MV-4-11 (cell line): Measurements from ENCODE around the gene MALSU1.
A peak's percentile ranks its signal among the peaks of the same experiment; 100 is the strongest.

ENCODE experiments used
- DNase-seq: peaks from one replicate; lab custom pipeline; 2025; lab: John Stamatoyannopoulos, UW

Gene MALSU1

DNA sequence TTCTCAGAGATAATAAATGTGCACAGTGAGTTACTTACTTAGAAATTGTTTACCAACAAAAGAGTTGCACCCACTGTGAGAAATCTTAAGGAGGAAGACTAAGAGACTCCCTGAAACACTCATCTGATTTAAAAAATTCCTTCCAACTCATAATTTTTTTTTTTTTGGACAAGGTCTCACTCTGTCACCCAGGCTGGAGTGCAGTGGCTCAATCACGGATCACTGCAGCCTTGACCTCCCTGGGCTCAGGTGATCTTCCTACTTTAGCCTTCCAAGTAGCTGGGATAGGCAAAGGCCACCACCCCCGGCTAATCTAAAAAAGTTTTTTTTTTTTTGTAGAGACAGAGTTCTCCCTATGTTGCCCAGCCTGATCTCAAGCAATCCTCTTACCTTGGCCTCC, 36.0 kb downstream of the MALSU1 start:
- DNase-seq, result no peak

DNA sequence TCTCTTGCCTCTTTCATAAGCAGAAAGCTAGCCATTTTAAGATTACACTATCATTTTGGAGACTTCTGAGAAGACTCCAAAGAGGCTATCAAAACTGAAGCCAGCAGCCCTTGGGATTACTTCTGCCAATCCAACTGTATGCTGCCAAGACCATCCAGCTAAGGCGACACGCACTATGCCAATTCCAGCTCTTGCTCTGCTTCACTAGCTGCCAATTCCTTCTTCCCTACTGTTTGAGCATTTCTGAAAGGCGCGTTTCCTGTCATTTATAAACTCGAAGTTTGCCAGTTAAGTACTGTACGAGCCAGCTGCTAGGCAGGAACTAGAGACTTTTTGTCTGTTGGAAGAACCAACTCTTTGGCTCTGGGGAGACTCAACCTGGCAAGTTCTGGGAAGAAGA, 36.5 kb downstream of the MALSU1 start:
- no peak for DNase-seq

- DNase-seq, result no peak
Measured at GRCh38 chr7:23336086-23336485, 36.9 kb downstream of the MALSU1 start.

- no peak for DNase-seq
Measured at GRCh38 chr7:23336799-23337283, 37.7 kb downstream of the MALSU1 start.

DNA sequence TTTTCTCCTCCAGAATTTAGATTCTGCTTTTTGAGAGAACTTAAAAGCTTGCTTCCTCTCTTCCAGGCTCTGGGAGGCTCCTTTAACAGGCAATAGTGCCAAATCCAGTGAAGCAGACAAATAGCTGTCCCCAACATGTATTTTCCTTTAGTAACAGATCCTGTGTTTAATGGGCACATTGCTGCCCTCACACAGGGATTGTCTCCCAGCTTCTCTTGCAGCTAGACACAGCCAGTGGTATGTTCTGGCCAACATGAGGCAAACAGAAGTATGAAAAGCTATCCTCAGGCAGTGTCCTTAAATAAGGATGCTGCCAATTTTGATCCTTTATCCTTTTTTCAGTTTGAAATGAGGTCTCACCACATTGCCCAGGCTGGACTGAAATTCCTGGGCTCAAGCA, 38.2 kb downstream of the MALSU1 start:
- DNase-seq, result no peak

DNA sequence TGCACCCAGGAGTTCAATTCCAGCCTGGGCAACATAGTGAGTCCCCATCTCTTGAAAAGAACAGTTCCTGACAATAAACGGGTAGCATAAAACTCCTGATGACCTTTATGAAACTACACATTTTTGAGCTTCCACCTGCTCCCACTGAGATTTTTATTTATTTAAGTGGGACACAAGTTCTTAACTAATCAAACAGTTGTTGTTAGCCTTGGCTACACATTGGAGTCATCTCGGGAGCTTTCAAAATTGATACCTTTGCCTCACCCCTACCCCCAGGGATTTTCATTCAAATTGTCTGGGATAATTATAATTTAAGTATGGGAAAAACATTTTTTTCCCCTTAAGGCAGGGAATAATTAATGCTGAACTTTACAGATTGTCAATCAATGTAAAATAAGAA, 39.3 kb downstream of the MALSU1 start:
- no peak for DNase-seq

- no peak for DNase-seq
Measured at GRCh38 chr7:23338863-23339262, 39.7 kb downstream of the MALSU1 start.

- DNase-seq, result no peak
Measured at GRCh38 chr7:23341846-23342598, 42.9 kb downstream of the MALSU1 start.

DNA sequence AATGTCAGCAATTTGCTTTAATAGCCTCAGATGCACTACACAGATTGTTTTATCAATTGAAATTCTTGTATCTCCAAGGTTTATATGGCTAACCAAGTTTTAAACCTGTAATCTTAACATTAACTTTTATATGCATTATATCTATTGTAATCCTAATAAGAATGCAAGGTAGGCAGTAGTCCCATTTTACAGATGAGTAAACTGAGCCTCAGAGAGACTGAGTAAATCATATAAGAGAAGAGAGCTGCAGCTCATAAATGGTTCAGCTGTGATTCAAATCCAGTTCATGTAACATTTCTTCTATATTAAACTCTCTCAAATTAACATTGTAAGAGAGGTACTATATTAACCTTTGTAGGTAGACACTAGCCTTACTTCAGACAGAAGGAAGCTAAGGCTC, 44.0 kb downstream of the MALSU1 start:
- no peak for DNase-seq

GRCh38 chr7:23343806-23344475, 44.8 kb downstream of the MALSU1 start:
- DNase-seq, result no peak

GRCh38 chr7:23345601-23346000, 46.5 kb downstream of the MALSU1 start:
- no peak for DNase-seq

GRCh38 chr7:23346316-23346715, 47.2 kb downstream of the MALSU1 start:
- peak; percentile 13 for DNase-seq

DNA sequence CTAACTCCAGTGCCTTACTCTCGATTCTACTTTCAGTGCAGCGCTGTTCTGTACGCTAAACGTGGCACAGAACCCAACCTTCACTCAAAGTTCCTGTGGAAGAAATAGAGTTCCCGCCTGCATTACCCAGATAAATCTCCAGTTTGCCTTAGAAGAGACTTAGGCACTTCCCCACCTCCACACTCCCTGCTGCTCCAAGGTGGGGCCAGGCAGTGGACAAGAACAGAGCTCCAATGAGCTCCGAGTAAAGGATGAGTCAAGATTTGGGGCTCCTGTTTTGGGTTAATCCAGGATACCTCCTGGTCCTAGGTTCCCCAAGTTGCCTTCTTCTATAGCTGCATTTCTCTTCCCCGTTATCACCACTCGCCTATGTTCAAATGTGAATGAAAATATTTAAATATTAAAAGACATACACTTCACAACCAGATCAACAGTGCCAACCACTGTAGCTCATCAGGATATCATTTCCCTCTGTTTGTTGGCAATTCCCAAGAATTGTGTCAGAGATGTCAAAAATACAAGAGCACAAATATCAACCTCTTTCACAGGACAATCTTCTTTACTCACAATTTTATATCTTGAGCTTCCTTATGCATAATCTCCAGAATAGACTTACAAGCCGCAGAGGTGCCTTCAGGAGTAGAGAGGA, 48.0 kb downstream of the MALSU1 start:
- no peak for DNase-seq

DNA sequence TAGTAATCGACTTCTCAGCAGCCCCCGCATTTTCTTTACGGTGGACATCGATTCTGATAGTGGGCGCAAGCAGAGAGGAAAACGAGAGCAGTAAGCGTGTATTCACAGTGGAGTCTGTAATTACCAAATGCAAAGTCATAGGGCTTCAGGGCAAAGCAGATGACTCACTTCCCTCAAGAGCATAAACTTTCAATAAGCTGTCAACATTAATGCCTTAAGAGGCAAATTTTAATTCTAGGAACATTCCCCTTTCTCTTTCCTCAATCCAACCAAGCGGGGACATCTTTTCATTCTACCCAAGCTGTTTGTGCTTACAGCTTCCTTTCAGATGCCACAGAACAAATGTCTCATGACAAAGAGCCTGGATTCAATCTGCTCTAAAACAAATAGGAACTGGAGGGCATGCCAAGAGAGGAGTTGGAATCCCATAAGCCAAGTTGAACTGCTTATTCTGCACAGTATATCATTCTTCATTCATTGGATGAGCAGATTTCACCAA, 48.6 kb downstream of the MALSU1 start:
- peak; percentile 61 for DNase-seq

DNA sequence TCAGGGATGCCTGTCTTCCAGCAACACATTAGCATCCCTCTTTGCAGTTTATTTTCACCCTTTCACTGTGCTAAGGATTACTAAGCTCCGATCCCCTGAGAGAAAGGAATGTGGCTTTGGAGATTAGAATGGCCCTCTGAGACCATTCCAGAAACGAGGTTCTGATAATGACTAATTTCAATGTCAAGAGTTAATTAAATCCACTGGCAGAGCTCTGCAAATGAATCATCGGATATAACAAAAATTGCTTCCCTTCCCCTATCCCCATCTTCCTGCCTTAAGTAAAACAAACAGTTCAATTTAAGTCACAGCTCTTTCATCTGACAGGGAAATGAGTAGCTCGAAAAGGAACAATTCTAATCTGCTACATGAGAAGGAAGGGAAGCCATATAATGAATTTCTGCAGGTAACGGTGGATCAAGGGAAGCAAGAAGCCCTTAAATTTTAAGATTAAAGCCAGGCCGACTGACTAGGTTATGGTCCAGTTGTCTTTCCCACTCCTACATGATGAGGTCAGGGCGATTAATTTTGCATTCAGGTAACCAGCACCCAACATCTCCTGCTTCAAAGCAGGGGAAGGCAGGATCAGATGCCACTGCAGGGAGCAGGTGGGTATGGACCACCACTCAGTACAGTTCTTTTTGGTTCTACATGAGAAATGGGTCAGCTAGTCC, 50.5 kb downstream of the MALSU1 start:
- no peak for DNase-seq

- no peak for DNase-seq
Measured at GRCh38 chr7:23350466-23350865, 51.3 kb downstream of the MALSU1 start.

- no peak for DNase-seq
Measured at GRCh38 chr7:23353172-23353571, 54.0 kb downstream of the MALSU1 start.

GRCh38 chr7:23356168-23356567, 57.0 kb downstream of the MALSU1 start:
- DNase-seq, result no peak

GRCh38 chr7:23356726-23357125, 57.6 kb downstream of the MALSU1 start:
- no peak for DNase-seq

DNA sequence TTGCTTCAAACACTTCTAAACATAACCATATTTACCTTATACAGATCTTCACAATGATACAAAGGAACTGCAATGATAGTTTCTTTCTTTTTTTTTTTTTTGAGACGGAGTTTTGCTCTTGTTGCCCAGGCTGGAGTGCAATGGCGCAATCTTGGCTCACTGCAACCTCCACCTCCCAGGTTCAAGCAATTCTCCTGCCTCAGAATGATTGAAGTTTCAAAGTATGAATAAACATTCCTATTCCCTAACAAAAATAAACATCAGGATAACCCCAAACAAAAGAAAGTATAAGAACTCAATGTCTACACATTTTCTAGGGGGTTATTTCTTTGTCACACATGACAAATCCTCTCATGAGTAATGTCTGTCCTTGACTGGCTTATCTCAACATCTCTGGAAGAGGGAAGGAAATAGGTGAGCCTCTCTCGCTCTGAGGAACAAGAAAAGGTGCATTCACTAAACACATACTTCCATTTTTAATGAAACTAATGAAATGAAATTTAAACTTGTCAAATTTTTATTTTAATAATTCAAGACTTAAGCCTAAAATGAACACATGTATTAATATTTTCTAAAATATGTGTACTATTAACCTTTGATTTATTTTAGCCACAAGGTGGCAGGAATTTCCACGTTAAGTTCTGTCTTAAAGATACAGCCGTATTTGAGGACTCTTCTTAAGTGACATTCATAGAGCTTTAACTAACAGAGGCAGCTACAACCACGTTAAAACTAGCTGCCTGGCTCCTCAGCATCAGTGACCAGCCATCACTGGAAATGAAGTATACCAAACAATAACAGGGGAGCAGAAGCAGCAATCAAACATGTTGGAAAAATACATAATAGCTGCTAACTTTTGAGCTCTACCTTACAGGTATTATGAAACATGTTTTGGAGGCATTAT, 58.3 kb downstream of the MALSU1 start:
- no peak for DNase-seq

- DNase-seq, result no peak
Measured at GRCh38 chr7:23358152-23358674, 59.1 kb downstream of the MALSU1 start.
